Fibroblast of skin of left biceps (primary cell): ENCODE measurements around the gene NCOA7.

Experiments used
- DNase-seq, 2 experiments: peaks; one replicate each; pipeline ENCODE4 v3.0.0-alpha.2; 2013; ENCODE audit warnings: low read depth in 2 of 2

NCOA7 gene, protein sequence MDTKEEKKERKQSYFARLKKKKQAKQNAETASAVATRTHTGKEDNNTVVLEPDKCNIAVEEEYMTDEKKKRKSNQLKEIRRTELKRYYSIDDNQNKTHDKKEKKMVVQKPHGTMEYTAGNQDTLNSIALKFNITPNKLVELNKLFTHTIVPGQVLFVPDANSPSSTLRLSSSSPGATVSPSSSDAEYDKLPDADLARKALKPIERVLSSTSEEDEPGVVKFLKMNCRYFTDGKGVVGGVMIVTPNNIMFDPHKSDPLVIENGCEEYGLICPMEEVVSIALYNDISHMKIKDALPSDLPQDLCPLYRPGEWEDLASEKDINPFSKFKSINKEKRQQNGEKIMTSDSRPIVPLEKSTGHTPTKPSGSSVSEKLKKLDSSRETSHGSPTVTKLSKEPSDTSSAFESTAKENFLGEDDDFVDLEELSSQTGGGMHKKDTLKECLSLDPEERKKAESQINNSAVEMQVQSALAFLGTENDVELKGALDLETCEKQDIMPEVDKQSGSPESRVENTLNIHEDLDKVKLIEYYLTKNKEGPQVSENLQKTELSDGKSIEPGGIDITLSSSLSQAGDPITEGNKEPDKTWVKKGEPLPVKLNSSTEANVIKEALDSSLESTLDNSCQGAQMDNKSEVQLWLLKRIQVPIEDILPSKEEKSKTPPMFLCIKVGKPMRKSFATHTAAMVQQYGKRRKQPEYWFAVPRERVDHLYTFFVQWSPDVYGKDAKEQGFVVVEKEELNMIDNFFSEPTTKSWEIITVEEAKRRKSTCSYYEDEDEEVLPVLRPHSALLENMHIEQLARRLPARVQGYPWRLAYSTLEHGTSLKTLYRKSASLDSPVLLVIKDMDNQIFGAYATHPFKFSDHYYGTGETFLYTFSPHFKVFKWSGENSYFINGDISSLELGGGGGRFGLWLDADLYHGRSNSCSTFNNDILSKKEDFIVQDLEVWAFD

GRCh38 chr6:125790358-125791150 lies at the start of gene NCOA7:
NCOA7 (plus strand) TSS chr6:125790960; CDS start chr6:125815355, 24,395 bp downstream.
- DNase-seq = no peak

GRCh38 chr6:125741336-125741735 lies 49.4 kb upstream of the NCOA7 start:
- DNase-seq = no peak

- no peak for DNase-seq
Measured at GRCh38 chr6:125742024-125742423, 48.7 kb upstream of the NCOA7 start.

DNA sequence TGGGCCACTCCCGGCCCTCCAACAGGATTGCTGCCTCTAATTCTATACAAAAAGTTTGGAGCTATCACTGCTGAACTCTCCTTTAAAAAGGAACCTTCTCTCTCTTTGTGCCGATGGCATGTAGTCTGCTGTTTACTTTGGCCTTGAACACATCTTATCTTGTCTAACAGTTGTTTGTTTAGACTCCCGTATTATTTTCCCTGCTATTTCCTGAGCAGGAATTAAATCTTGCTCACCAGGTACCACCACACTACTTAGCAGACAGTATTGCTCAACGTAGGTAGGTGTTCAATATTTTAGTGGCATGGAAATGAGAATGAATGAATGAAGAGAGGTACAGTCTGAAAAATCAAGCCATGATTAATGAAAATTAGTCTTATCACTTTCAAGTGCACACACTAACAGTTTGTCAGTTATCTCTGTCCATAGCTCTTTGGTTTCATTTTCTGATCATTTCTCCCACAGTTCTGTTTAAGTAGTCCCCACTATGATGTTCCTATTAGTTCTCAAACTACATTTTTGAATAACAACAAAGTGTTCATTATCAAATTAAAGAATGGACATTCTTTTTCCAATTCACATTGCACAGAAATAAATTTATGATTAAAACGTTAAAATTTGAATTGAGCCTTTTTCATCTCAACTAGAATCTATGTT lies 48.2 kb upstream of the NCOA7 start:
- DNase-seq = no peak

- no peak for DNase-seq
Measured at GRCh38 chr6:125743604-125744003, 47.2 kb upstream of the NCOA7 start.

GRCh38 chr6:125745281-125746018 lies 45.3 kb upstream of the NCOA7 start:
- no peak for DNase-seq

- DNase-seq = no peak
Measured at GRCh38 chr6:125746019-125746414, 44.7 kb upstream of the NCOA7 start.

DNA sequence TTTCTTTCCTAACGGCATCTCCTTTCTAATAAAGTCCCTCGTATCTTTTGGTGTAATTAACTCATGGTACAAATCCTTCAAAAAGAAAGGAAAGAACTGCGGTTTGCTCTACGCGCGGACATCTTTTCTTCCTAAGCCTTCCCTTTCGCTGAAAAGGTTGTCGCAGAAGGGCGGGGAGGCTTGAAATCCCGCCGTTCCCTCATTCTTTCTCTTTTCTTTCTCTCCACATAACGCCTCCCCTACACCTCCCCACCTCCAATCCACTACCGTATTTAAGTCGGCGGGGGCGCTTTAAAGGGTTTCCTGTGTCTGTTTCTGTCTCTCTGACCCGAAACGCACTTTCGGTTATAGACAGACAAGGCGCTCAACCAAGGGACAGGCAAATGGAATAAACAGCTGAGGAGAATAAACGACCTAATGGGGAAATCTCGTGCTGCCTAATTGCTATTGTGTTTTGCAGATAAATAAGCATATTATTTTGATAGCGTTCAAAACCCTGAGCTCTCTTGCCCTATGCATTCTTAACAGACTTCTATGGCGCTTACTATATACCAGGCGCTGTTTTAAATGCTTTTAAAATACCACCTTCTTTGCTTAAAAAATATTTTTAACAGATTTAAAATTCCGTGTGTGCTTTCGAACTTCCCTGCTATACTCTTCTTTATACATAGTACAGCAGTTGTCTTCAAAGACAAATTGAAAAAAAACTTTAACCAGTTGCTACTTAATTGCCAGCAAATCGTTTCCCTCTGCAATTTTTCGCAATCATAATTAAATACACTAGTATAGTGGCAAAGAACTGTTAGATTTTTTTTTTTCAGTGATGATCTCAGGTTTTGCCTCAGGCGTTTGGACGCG lies 43.8 kb upstream of the NCOA7 start:
- no peak for DNase-seq

- DNase-seq = no peak
Measured at GRCh38 chr6:125747589-125748405, 43.0 kb upstream of the NCOA7 start.

DNA sequence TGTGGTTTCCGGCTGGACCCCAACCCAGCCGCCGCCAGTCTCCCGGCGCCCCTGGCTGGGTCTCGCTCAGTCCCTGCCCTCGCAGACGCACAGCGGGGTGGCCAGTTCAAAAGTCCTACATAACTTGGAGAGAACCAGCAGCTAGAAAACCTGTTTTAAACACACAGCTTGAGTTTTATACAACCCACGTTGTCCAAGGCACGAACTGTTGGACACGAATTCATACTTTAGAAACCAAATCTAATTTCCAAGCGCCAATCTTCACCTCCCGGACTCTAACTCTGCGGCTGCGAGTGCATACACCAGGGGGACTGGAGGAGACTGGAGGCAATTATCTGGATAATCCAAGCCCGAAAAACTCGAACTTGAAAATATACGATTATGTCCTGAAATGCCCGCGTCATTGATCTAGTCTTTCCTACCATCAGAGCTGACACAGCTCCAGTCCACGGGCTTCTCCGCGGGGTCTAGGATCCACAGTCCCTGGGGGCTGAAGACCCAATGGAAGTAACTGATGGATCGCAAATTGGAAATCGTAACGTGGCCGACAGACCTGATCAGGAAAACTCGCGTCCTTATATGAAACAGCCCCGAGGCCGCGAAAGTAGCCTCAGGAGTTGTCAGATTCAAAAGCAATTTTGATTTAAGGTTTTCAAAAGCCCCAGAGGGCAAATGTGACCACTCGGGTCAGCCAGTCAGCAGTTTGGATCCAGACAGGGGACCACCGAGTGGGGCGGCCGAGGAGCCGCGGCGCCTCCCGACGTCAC lies 42.2 kb upstream of the NCOA7 start:
- DNase-seq = no peak

DNA sequence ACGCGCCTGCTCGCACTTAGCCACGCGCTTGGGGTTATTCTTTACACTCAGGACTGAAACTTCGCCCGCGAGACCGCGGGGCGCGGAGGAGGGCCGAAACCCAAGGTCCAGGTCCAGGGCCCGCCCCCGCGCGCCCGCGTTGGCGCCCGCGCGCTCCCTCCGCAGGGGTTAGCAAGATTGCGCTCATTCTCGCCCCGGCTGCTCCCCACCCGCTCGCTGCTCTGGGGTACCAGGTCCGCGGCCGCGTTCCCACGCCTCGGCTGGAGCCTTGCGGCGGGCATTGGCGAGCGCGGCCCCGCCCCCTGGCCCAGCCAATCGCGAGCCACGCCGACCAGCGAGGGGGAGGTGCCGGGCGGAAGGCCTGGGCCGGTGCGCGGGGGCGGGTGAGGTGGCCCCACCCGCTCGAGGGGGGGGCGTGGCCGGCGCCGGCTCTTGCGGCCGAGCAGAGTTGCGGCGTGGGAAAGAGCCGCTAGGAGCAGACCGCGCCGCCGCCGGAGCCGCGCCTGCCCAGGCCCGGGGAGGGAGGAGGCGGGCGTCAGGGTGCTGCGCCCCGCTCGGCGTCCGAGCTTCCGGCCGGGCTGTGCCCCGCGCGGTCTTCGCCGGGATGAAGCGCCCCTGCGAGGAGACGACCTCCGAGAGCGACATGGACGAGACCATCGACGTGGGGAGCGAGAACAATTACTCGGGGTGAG lies 41.4 kb upstream of the NCOA7 start, which contains the start of gene HEY2:
Gene HEY2 (plus strand): TSS at position 460 of the 692 bp plus-strand sequence. CDS start 145 bp downstream, at position 605.
- DNase-seq = peak; percentile 52 to 71

DNA sequence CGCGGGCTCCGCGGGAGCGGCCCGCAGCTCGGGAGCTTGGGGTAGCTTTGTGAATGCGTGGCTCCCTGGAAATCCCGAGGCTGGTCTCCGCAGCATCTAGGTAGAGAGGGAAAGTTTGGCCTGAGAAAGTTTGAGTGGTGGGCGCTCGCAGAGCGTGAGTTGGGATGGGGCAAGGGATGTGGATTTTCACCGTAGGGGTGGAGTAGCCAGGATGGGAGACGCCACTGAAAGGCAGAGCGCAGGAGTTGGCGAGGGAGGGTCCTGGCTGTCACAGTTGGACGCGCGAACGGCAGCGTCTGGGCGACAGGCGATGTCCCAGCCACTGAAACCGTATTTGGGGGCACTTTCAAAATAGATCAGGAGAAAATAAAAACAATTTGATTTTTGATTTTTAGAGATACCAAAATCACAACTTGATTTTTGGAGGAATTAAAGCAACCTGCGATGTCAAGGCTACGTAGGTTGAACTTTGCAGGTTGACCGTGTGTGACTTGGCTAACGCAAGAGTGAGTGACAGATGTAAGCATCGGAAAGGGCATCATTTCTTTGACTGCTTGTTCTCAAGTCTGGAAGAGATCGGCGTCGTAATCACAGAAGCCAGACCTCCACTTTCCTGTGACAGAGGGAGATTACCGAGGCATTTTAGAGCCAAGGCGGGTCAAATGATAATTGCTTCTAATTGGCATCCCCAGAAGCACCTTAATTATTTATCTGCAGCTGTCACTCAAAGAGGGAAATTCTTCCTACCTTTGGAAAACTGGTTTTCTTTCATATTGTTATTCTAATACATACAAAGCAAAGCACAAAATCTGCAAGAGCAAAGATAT lies 40.7 kb upstream of the NCOA7 start:
- DNase-seq = no peak

DNA sequence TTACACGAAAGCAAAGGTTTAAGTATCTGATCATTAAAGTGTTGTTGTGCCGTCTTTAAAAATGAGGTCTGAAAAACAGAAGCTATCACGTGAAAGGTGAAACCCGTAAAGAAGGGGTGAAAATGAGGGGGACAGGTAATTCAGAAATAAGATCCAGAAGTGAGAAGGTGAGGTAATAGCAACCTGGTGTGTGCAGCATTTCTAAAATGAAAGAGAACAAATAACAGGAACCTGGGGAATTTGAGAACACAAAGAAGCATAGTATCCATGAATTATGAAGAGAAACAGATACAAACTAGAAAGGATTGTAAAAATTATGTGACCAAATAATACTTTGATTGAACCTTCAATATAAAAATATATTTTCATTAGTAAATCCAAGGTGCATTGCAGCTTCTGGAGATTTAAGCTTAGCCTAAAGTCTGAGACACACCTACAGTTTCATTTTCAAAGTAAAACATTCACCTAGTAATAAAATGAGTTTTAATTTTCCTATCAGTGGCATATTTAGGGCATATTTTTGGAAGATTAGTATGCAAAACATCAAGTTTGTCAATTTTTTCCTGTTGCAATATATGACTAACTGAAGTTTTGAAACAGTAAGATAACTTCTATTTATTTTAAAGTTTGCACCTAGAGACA lies 39.9 kb upstream of the NCOA7 start:
- no peak for DNase-seq

GRCh38 chr6:125751334-125751916 lies 39.3 kb upstream of the NCOA7 start:
- DNase-seq = no peak

GRCh38 chr6:125752773-125753172 lies 38.0 kb upstream of the NCOA7 start:
- DNase-seq = no peak
